Glutamatergic neuron (in vitro differentiated cells): ENCODE measurements around the gene MEGF11. TPM values are rescaled to one million over a fixed set of nuclear protein-coding genes. Genes with fewer than 3 reads are reported as not detected.

ENCODE experiments used
- DNase-seq: peaks from one replicate; pipeline ENCODE4 v3.0.0; 2022
- H3K27ac Mint-ChIP-seq: one replicate; pipeline ENCODE4 v1.8.0; 2020; ENCODE audit warnings: mild to moderate bottlenecking, mixed read lengths, inconsistent platforms; ENCODE audit not compliant: unreplicated experiment
- H3K27me3 Mint-ChIP-seq: one replicate; pipeline ENCODE4 v1.8.0; 2020; ENCODE audit warnings: mild to moderate bottlenecking, moderate library complexity, mixed read lengths, inconsistent platforms; ENCODE audit not compliant: unreplicated experiment
- H3K36me3 Mint-ChIP-seq: one replicate; pipeline ENCODE4 v1.8.0; 2020; ENCODE audit warnings: mild to moderate bottlenecking, mixed read lengths, inconsistent platforms; ENCODE audit not compliant: unreplicated experiment
- H3K4me1 Mint-ChIP-seq: one replicate; pipeline ENCODE4 v1.8.0; 2020; ENCODE audit warnings: mild to moderate bottlenecking, low read depth, mixed read lengths, inconsistent platforms; ENCODE audit not compliant: unreplicated experiment
- H3K4me3 Mint-ChIP-seq: one replicate; pipeline ENCODE4 v1.8.0; 2020; ENCODE audit warnings: mild to moderate bottlenecking, mixed read lengths, inconsistent platforms; ENCODE audit not compliant: unreplicated experiment
- H3K9me3 Mint-ChIP-seq: one replicate; pipeline ENCODE4 v1.8.0; 2020; ENCODE audit warnings: mild to moderate bottlenecking, moderate library complexity, mixed read lengths, inconsistent platforms; ENCODE audit not compliant: unreplicated experiment
- CTCF ChIP-seq: fragments of 200-600 bp; sonication (generic); IDR thresholded peaks from one replicate; pipeline ENCODE4 v1.5.0; 2021; ENCODE audit not compliant: partially characterized antibody, unreplicated experiment
- total RNA-seq: library from RNA; stranded (reverse); fragmentation: NEBNext Ultra II Directional; extraction: Animal tissue kit (Norgen Biotek cat#: 25700); gene quantifications from one replicate; pipeline ENCODE4 v1.2.1, GENCODE V29; 2021; ENCODE audit not compliant: unreplicated experiment

MEGF11 gene
- total RNA-seq, 1 donor from 2014 or later, result 2.6 TPM

- no peaks in the 10 kb centered on the region for H3K27me3 Mint-ChIP-seq
- DNase-seq, result no peak
- no peaks in the 10 kb centered on the region for H3K36me3 Mint-ChIP-seq
Observed at GRCh38 chr15:65884511-65884910, 369.0 kb downstream of the MEGF11 start.

GRCh38 chr15:65883571-65883970 lies 370.0 kb downstream of the MEGF11 start:
- no peaks in the 10 kb centered on the region for H3K36me3 Mint-ChIP-seq
- H3K4me3 Mint-ChIP-seq, result no peak overlapping the region
- no peak for TF ChIP-seq CTCF
- H3K4me1 Mint-ChIP-seq, result peaks cover 4% of the 10 kb centered on the region
- DNase-seq, result no peak
- H3K27me3 Mint-ChIP-seq, result no peaks in the 10 kb centered on the region
- H3K27ac Mint-ChIP-seq, result no peak overlapping the region
- no peaks in the 10 kb centered on the region for H3K9me3 Mint-ChIP-seq

More at GRCh38 chr15:65884511-65884910, 369.0 kb downstream of the MEGF11 start:
- TF ChIP-seq CTCF, result no peak
- Mint-ChIP-seq H3K4me1 (peaks cover 4% of the 10 kb centered on the region), H3K27ac (no peak overlapping the region), H3K9me3 (no peaks in the 10 kb centered on the region), H3K4me3 (no peak overlapping the region)

GRCh38 chr15:65881766-65882434 lies 371.6 kb downstream of the MEGF11 start:
- Mint-ChIP-seq H3K36me3 (no peaks in the 10 kb centered on the region), H3K9me3 (no peaks in the 10 kb centered on the region), H3K27ac (no peak overlapping the region), H3K4me1 (peaks cover 4% of the 10 kb centered on the region), H3K4me3 (no peak overlapping the region), H3K27me3 (no peaks in the 10 kb centered on the region)
- no peak for TF ChIP-seq CTCF
- DNase-seq, result no peak

- no peak for TF ChIP-seq CTCF
- H3K36me3 Mint-ChIP-seq, result no peaks in the 10 kb centered on the region
Observed at GRCh38 chr15:65877749-65878148, 375.8 kb downstream of the MEGF11 start.

GRCh38 chr15:65875458-65875857 lies 378.1 kb downstream of the MEGF11 start:
- Mint-ChIP-seq H3K4me3 (no peak overlapping the region), H3K27me3 (peaks cover under 1% of the 10 kb centered on the region), H3K27ac (no peak overlapping the region), H3K9me3 (peaks cover under 1% of the 10 kb centered on the region), H3K36me3 (no peaks in the 10 kb centered on the region), H3K4me1 (peaks cover 3% of the 10 kb centered on the region)
- TF ChIP-seq CTCF, result no peak
- DNase-seq, result no peak

More at GRCh38 chr15:65877749-65878148, 375.8 kb downstream of the MEGF11 start:
- Mint-ChIP-seq H3K27ac (no peak overlapping the region), H3K9me3 (no peaks in the 10 kb centered on the region), H3K4me1 (peaks cover 1% of the 10 kb centered on the region), H3K4me3 (no peak overlapping the region), H3K27me3 (no peaks in the 10 kb centered on the region)
- no peak for DNase-seq
